BJ (cell line): ENCODE measurements around the gene OR4C45. TPM values are rescaled to one million over a fixed set of nuclear protein-coding genes. Genes with fewer than 3 reads are reported as not detected.
A peak's percentile ranks its signal among the peaks of the same experiment; 100 is the strongest.
"Not testable (repeated sequence)": the region's sequence is repeated elsewhere in the genome, so short reads cannot be mapped to it uniquely, and the experiment has no call there.

Experiments used
- CTCF ChIA-PET: fragments of 350-600 bp; formaldehyde crosslinking; extraction: SDS; loops from one replicate; lab custom pipeline; 2021; ENCODE audit warnings: antibody characterized with exemption, inconsistent platforms; lab: Yijun Ruan, JAX
- POLR2A ChIA-PET: fragments of 300-600 bp; sonication (Branson Sonifier 250); formaldehyde crosslinking; extraction: SDS; loops from one replicate; lab custom pipeline; 2021; ENCODE audit warnings: antibody characterized with exemption; lab: Charles Lee
- DNase-seq: peaks from one replicate; pipeline ENCODE4 v3.0.0-alpha.2; 2011; ENCODE audit warnings: low read depth
- H3K27me3 ChIP-seq: 2 replicates; pipeline ENCODE4 v1.6.0; 2011; ENCODE audit warnings: low read length; ENCODE audit not compliant: control insufficient read depth, insufficient read depth
- H3K36me3 ChIP-seq: 2 replicates; pipeline ENCODE4 v1.5.1; 2011; ENCODE audit warnings: low read length; ENCODE audit not compliant: control insufficient read depth, insufficient read depth
- H3K4me3 ChIP-seq: 2 replicates; pipeline ENCODE4 v1.5.1; 2011; ENCODE audit warnings: low read depth, mild to moderate bottlenecking, control low read depth, low read length
- polyA minus RNA-seq: library from RNA; depleted of rRNA, polyadenylated mRNA; stranded (reverse); fragments of >200 nt; gene quantifications from 2 replicates; pipeline ENCODE4 v1.2.3, GENCODE V29; 2011; rRNA and poly(A)+ RNA removed
- polyA plus RNA-seq: library from polyadenylated mRNA; depleted of rRNA; stranded (reverse); fragments of >200 nt; gene quantifications from 2 replicates; pipeline ENCODE4 v1.2.3, GENCODE V29; 2011; rRNA removed
- TF ChIP-seq, protein P1 (sequence below): IDR thresholded peaks from 2 replicates; pipeline ENCODE4 v1.5.1; 2011; ENCODE audit warnings: low read depth, mild to moderate bottlenecking, control low read depth, inconsistent platforms, low read length, moderate library complexity; ENCODE audit not compliant: insufficient read depth

Gene OR4C45
- polyA plus RNA-seq: not detected in 2 replicates
- not detected in 2 replicates for polyA minus RNA-seq

DNA sequence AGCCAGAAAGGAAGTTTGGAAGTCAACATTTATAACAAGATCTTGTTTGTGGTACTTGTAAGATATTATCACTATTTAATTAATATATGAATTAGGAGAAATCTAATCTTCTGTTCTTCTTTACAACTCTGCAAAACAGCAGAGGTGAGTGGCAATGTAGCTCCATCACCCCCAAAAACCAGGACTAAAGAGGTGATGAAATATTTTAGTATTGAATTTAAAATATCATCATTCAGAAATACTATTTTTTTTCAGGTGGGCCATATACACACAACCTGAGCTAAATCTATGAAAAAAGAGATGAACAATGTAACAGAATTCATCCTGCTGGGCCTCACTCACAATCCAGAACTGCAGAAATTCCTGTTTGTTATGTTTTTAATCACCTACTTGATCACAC is at the start of gene OR4C45:
TSS of gene OR4C45 (plus strand) at position 301 of the 400 bp plus-strand sequence.
- Histone ChIP-seq H3K27me3 (no peaks in the 10 kb centered on the region), H3K36me3 (no peaks in the 10 kb centered on the region), H3K4me3 (no peak within 1 kb of the TSS)
- CTCF ChIA-PET: interaction anchor here (0.9 kb wide), 1 partner anchor 10 kb away, joined by 3 read pairs; no protein-coding TSS in a partner anchor
- POLR2A ChIA-PET: no interaction called here
- DNase-seq: no peak
- TF ChIP-seq, protein P1, sequence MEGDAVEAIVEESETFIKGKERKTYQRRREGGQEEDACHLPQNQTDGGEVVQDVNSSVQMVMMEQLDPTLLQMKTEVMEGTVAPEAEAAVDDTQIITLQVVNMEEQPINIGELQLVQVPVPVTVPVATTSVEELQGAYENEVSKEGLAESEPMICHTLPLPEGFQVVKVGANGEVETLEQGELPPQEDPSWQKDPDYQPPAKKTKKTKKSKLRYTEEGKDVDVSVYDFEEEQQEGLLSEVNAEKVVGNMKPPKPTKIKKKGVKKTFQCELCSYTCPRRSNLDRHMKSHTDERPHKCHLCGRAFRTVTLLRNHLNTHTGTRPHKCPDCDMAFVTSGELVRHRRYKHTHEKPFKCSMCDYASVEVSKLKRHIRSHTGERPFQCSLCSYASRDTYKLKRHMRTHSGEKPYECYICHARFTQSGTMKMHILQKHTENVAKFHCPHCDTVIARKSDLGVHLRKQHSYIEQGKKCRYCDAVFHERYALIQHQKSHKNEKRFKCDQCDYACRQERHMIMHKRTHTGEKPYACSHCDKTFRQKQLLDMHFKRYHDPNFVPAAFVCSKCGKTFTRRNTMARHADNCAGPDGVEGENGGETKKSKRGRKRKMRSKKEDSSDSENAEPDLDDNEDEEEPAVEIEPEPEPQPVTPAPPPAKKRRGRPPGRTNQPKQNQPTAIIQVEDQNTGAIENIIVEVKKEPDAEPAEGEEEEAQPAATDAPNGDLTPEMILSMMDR: no peak

DNA sequence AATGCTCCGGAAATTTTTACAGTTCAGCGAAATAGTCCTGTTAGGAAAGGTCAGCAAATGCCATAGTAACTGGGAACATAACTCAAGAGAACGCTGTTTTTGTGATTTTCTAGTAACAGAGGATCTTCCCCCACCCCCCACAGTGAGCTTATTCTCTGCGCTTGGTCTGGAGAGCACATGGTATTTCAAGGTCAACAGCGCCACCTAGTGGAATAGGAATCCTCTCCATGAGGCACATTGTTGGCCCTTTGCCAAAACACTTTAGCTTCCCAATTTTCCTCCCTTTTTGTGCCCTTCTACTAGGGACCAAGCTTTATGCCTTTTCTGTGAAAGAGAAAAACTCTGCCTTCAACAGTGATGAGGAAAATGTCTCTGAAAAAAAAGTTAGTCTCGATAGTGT is 37.1 kb upstream of the OR4C45 start:
- TF ChIP-seq, protein P1: peak; percentile 46
- Histone ChIP-seq H3K4me3 (no peak overlapping the region), H3K36me3 (no peaks in the 10 kb centered on the region), H3K27me3 (no peaks in the 10 kb centered on the region)
- ChIA-PET POLR2A (no interaction called here), CTCF (no interaction called here)
- DNase-seq: no peak

DNA sequence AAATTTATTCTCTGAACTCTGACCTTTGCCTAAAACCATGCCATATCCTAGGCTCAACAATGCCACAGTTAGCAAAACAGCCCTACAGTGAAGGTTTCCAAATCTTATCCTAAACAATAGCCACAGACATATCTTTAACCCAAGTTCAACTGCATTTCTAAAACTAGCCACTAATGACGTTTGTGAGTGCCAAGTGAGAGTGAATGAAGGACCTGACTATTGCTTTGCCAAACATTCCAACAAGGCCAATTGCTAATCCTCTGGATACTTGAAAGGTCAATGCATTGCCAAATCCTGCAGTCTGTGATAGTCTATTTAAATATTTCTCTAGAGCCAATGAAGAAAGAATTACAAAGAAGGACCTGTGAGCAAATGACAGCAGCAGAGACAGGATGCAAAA is 2.5 kb upstream of the OR4C45 start:
- no peak overlapping the region for H3K4me3 ChIP-seq
- CTCF ChIA-PET: no interaction called here
- no peaks in the 10 kb centered on the region for H3K27me3 ChIP-seq
- TF ChIP-seq, protein P1: no peak
- DNase-seq: no peak
- H3K36me3 ChIP-seq: no peaks in the 10 kb centered on the region
- POLR2A ChIA-PET: no interaction called here

DNA sequence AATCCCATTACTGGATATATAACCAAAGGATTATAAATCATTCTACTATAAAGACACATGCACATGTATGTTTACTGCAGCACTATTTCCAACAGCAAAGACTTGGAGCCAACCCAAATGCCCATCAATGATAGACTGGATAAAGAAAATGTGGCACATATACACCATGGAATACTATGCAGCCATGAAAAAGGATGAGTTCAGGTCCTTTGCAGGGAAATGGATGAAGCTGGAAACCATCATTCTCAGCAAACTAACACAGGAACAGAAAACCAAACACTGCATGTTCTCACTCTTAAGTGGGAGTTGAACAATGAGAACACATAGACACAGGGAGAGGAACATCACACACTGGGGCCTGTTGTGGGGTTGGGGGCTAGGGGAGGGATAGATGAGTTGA is 3.6 kb downstream of the OR4C45 start:
- CTCF ChIA-PET, H3K36me3 ChIP-seq, H3K27me3 ChIP-seq, H3K4me3 ChIP-seq, DNase-seq, POLR2A ChIA-PET: not testable (repeated sequence)

DNA sequence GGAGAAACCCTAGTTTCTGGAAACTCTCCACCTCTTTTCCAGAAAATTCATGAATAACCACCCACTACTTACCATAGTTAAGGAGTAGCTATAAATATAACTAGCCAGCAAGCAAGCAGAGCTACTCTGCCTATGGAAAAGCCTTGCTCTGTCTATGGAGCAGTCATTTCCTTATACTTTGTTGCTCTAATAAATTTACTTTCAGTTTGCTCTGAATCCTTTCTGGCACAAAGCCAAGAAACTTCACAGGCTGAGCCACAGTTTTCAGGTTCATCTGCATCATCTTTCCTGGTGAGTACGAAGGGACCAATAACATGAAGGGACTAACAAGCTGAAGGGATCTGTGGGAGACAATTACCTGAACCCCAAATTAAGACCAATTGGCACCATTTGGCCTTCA is 4.6 kb downstream of the OR4C45 start:
- H3K4me3 ChIP-seq: no peak overlapping the region
- no peak for DNase-seq
- H3K27me3 ChIP-seq: no peaks in the 10 kb centered on the region
- POLR2A ChIA-PET: no interaction called here
- H3K36me3 ChIP-seq: no peaks in the 10 kb centered on the region
- TF ChIP-seq, protein P1: no peak
- CTCF ChIA-PET: no interaction called here

DNA sequence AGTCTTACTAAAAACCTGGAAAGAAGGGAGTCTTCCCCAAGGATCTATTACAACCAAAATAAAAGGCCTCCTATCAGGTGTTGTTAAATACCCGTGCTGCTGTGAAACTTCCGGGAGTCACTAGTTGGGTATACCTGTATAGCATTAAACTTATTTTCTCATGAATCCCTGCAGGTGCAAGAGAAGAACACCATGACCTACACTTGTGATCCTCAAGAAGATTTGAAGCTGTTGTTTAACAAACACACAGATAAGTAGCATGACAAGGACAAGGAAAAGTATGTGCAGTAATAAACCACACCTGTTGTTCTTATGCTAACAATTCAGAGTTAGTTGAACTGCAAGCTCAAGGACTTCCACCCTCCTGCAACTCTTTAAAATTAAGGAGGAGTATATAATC is 12.0 kb downstream of the OR4C45 start:
- TF ChIP-seq, protein P1: no peak
- Histone ChIP-seq H3K27me3 (no peaks in the 10 kb centered on the region), H3K4me3 (no peak overlapping the region), H3K36me3 (no peaks in the 10 kb centered on the region)
- POLR2A ChIA-PET: no interaction called here
- no peak for DNase-seq
- CTCF ChIA-PET: no interaction called here

- H3K27me3 ChIP-seq, H3K36me3 ChIP-seq, POLR2A ChIA-PET, CTCF ChIA-PET, H3K4me3 ChIP-seq, DNase-seq: not testable (repeated sequence)
Observed at GRCh38 chr11:50063056-50063455, 30.4 kb downstream of the OR4C45 start.
